Nephron progenitor cell (in vitro differentiated cells): ENCODE measurements around the gene IGFBP4.

Experiments
- DNase-seq: peaks from one replicate; pipeline ENCODE4 v3.0.0; 2021
- H3K27ac Mint-ChIP-seq: 2 replicates; pipeline ENCODE4 v1.8.0; 2021; ENCODE audit warnings: mild to moderate bottlenecking, moderate library complexity, mixed read lengths
- H3K27me3 Mint-ChIP-seq: 2 replicates; pipeline ENCODE4 v1.8.0; 2021; ENCODE audit warnings: mild to moderate bottlenecking, low read depth, mixed read lengths; ENCODE audit not compliant: poor library complexity
- H3K36me3 Mint-ChIP-seq: 2 replicates; pipeline ENCODE4 v1.8.0; 2021; ENCODE audit warnings: low read depth, mixed read lengths
- H3K4me1 Mint-ChIP-seq: 2 replicates; pipeline ENCODE4 v1.8.0; 2021; ENCODE audit warnings: mixed read lengths
- H3K4me3 Mint-ChIP-seq: 2 replicates; pipeline ENCODE4 v1.8.0; 2021; ENCODE audit warnings: mild to moderate bottlenecking, moderate library complexity, mixed read lengths
- H3K9me3 Mint-ChIP-seq: 2 replicates; pipeline ENCODE4 v1.8.0; 2021; ENCODE audit warnings: mild to moderate bottlenecking, moderate library complexity, mixed read lengths
- CTCF ChIP-seq: fragments of 200-600 bp; sonication (generic); IDR thresholded peaks from 2 replicates; pipeline ENCODE4 v1.5.0; 2021; ENCODE audit warnings: antibody characterized with exemption

Gene IGFBP4

DNA sequence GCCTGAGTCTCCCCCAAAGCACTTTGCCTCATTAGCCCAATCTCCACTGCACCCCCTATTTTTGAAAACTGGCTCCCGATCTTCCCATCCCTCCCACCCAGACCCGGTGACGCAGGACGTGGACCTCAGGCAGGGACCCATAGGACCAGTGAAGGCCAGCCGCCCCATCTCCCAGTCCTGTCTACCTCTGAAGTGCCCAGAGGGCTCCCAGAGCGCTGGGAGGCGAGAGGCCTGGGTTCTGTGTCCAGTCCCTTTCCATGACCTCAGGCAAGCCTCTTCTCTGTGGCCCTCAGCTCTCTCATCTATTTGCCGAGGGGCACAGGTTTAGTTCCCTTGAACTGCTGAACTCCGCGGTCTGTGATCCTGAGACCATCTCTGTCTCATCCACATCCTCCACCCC lies 57.5 kb downstream of the IGFBP4 start:
- Mint-ChIP-seq H3K36me3 (no peaks in the 10 kb centered on the region), H3K4me3 (peak overlapping the region; percentile 47), H3K27ac (no peak overlapping the region), H3K9me3 (no peaks in the 10 kb centered on the region), H3K27me3 (peaks cover 13% of the 10 kb centered on the region), H3K4me1 (peaks cover 42% of the 10 kb centered on the region)
- TF ChIP-seq CTCF = no peak
- no peak for DNase-seq

DNA sequence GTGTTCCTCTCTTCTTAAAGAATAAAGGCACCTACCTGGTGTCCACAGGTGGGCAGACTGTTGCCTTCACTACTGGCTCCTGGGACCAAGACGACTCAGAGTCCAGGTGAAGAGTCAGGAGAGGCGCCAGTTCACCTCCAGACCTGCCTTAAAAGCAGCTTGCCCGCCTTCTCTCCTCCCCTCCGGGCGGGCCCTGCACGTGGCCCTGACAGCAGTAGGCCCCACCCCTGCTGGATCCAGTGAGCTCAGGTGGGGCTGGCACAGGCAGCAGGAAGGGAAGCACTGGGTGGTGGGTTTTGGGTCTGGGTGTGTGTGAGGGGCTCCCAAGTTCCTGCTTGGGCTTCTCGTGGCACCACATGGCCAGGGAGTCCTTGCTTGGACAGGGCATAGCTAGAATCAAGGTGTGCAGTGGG lies 58.3 kb downstream of the IGFBP4 start, which contains the start of gene TNS4:
Gene TNS4 (minus strand): TSS at position 125 of the 413 bp plus-strand sequence. CDS start 5,198 bp downstream, outside the sequence.
- Mint-ChIP-seq H3K9me3 (no peaks in the 10 kb centered on the region), H3K4me1 (peaks cover 48% of the 10 kb centered on the region), H3K27ac (peak within 1 kb of the TSS; percentile 15), H3K4me3 (peak within 1 kb of the TSS; percentile 47), H3K27me3 (peaks cover 10% of the 10 kb centered on the region), H3K36me3 (no peaks in the 10 kb centered on the region)
- DNase-seq = no peak
- TF ChIP-seq CTCF = no peak

DNA sequence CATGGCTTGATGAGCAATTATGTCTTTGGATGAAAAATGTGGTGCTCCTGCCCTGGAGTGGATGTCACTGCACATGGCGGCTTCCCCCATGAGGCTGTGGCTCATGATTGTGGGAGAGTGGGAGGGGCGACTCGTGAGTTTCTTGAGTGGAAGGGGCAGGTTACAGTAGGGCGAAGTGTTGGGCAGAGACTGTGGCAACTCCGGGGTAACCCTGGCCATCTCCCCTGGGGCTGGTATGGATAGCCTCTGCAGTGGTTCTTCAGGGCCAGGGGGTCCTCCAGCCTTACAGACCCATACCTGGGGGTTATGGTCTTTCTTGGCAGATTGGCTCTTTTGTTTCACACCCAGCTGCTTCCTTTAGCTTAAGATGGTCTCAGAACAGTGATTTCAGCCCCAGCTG lies 59.5 kb downstream of the IGFBP4 start:
- Mint-ChIP-seq H3K36me3 (no peaks in the 10 kb centered on the region), H3K4me3 (no peak overlapping the region), H3K9me3 (no peaks in the 10 kb centered on the region), H3K27ac (no peak overlapping the region), H3K27me3 (peaks cover 10% of the 10 kb centered on the region), H3K4me1 (peaks cover 43% of the 10 kb centered on the region)
- no peak for DNase-seq
- TF ChIP-seq CTCF = no peak

DNA sequence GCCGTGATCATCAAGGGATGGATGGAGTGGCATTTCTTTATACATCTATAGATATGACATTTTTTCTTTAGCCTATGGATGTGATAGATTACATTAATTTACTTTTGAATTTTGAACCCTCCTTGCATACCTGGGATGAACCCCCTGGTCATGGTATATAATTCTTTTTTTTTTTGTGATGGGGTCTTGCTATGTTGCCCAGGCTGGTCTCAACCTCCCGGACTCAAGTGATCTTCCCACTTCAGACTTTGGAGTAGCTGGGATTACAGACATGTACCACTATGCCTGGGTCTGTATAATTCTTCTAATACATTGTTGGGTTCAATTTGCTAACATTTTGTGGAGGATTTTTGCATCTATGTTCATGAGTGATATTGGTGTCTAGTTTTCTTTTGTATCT lies 59.9 kb downstream of the IGFBP4 start:
- Mint-ChIP-seq H3K27me3 (peaks cover 10% of the 10 kb centered on the region), H3K36me3 (no peaks in the 10 kb centered on the region), H3K27ac (no peak overlapping the region), H3K4me1 (peaks cover 39% of the 10 kb centered on the region), H3K9me3 (no peaks in the 10 kb centered on the region), H3K4me3 (no peak overlapping the region)
- TF ChIP-seq CTCF = no peak
- no peak for DNase-seq

GRCh38 chr17:40506786-40507185 lies 63.5 kb downstream of the IGFBP4 start:
- TF ChIP-seq CTCF = no peak
- no peaks in the 10 kb centered on the region for H3K36me3 Mint-ChIP-seq
- H3K27me3 Mint-ChIP-seq = peaks cover 7% of the 10 kb centered on the region
- H3K27ac Mint-ChIP-seq = no peak overlapping the region
- H3K4me1 Mint-ChIP-seq = peaks cover 31% of the 10 kb centered on the region
- H3K9me3 Mint-ChIP-seq = no peaks in the 10 kb centered on the region
- no peak for DNase-seq
- no peak overlapping the region for H3K4me3 Mint-ChIP-seq
